IMR-90 (cell line): ENCODE data around the gene DNAH8. TPM values are rescaled to one million over a fixed set of nuclear protein-coding genes. Genes with fewer than 3 reads are reported as not detected.

ENCODE experiments used
- ATAC-seq: fragments of 200-7000 bp; cut with Tn5 transposase; 2 replicates; pipeline ENCODE4 v1.9.1; 2020; ENCODE audit warnings: low read depth, mild to moderate bottlenecking, moderate library complexity
- BruUV-seq: library from RNA; stranded (reverse); fragments of 400-500 nt; replicated peaks from 2 replicates; lab custom pipeline; 2021; lab: Mats Ljungman, UMichigan
- CTCF ChIA-PET: fragments of 300-600 bp; formaldehyde crosslinking; extraction: SDS; loops from one replicate; lab custom pipeline; 2021; ENCODE audit warnings: antibody characterized with exemption; lab: Yijun Ruan, JAX
- POLR2A ChIA-PET: fragments of 300-600 bp; sonication (Branson Sonifier 250); formaldehyde crosslinking; loops from one replicate; lab custom pipeline; 2022; ENCODE audit warnings: antibody characterized with exemption; ENCODE audit not compliant: unreplicated experiment; lab: Charles Lee
- DNase-seq: peaks from one replicate; pipeline ENCODE4 v3.0.0; 2013
- H2AFZ ChIP-seq: replicated peaks from 2 replicates; pipeline ENCODE3; 2013; ENCODE audit warnings: low read length, mild to moderate bottlenecking; ENCODE audit not compliant: poor library complexity
- H2AK5ac ChIP-seq: 2 replicates; pipeline ENCODE4 v1.6.1; 2013; ENCODE audit warnings: low read depth, low read length, inconsistent platforms
- H2AK9ac ChIP-seq: replicated peaks from 2 replicates; pipeline ENCODE3; 2013; ENCODE audit warnings: mild to moderate bottlenecking, low read depth, low read length, moderate library complexity; ENCODE audit not compliant: poor library complexity
- H2BK120ac ChIP-seq: 2 replicates; pipeline ENCODE4 v1.6.1; 2013; ENCODE audit warnings: low read depth, low read length, inconsistent platforms
- H2BK15ac ChIP-seq: 3 replicates; pipeline ENCODE4 v1.6.1; 2013; ENCODE audit warnings: low read depth, low read length, inconsistent platforms
- H2BK20ac ChIP-seq: 2 replicates; pipeline ENCODE4 v1.6.1; 2013; ENCODE audit warnings: low read depth, mild to moderate bottlenecking, inconsistent platforms, low read length, moderate library complexity
- H2BK5ac ChIP-seq: 2 replicates; pipeline ENCODE4 v1.6.1; 2013; ENCODE audit warnings: mild to moderate bottlenecking, low read depth, low read length, inconsistent platforms; ENCODE audit not compliant: poor library complexity, severe bottlenecking
- H3K14ac ChIP-seq: replicated peaks from 2 replicates; pipeline ENCODE4 v1.6.1; 2013; ENCODE audit warnings: low read depth, low read length, inconsistent platforms
- H3K18ac ChIP-seq: 2 replicates; pipeline ENCODE4 v1.6.1; 2013; ENCODE audit warnings: low read depth, low read length, control low read depth
- H3K23ac ChIP-seq: 2 replicates; pipeline ENCODE4 v1.6.1; 2013; ENCODE audit warnings: low read depth, low read length, inconsistent platforms
- H3K27ac ChIP-seq: 2 replicates; pipeline ENCODE4 v1.5.1; 2013; ENCODE audit warnings: mild to moderate bottlenecking, control low read depth, low read length; ENCODE audit not compliant: insufficient read depth
- H3K27me3 ChIP-seq: 2 replicates; pipeline ENCODE4 v1.6.1; 2013; ENCODE audit warnings: low read length; ENCODE audit not compliant: control insufficient read depth, insufficient read depth
- H3K36me3 ChIP-seq: 2 replicates; pipeline ENCODE4 v1.6.1; 2013; ENCODE audit warnings: low read length, mixed read lengths; ENCODE audit not compliant: control insufficient read depth, insufficient read depth
- H3K4ac ChIP-seq: 2 replicates; pipeline ENCODE4 v1.6.1; 2013; ENCODE audit warnings: low read depth, low read length, inconsistent platforms
- H3K4me1 ChIP-seq: 2 replicates; pipeline ENCODE4 v1.6.1; 2013; ENCODE audit warnings: low read length, mixed read lengths; ENCODE audit not compliant: control insufficient read depth, insufficient read depth
- H3K4me2 ChIP-seq: 2 replicates; pipeline ENCODE4 v1.6.1; 2013; ENCODE audit warnings: low read depth, mild to moderate bottlenecking, control low read depth, low read length, moderate library complexity
- H3K4me3 ChIP-seq: 2 replicates; pipeline ENCODE4 v1.5.1; 2013; ENCODE audit warnings: low read depth, mild to moderate bottlenecking, control low read depth, low read length, moderate library complexity; ENCODE audit not compliant: insufficient read depth
- H3K56ac ChIP-seq: 2 replicates; pipeline ENCODE4 v1.6.1; 2013; ENCODE audit warnings: low read length, inconsistent platforms; ENCODE audit not compliant: insufficient read depth; ENCODE audit errors: extremely low read depth
- H3K79me1 ChIP-seq, 2 experiments: 2 replicates each; pipeline ENCODE4 v1.6.1; 2013; ENCODE audit warnings: low read length in 2 of 2, inconsistent platforms in 1 of 2, low read depth in 1 of 2
- H3K9ac ChIP-seq: 2 replicates; pipeline ENCODE4 v1.6.1; 2013; ENCODE audit warnings: low read depth, low read length, control low read depth
- H3K9me1 ChIP-seq: 2 replicates; pipeline ENCODE4 v1.6.1; 2013; ENCODE audit warnings: low read length, inconsistent platforms; ENCODE audit not compliant: insufficient read depth
- H3K9me3 ChIP-seq: 2 replicates; pipeline ENCODE4 v1.6.1; 2013; ENCODE audit warnings: low read length; ENCODE audit not compliant: control insufficient read depth, insufficient read depth
- H4K20me1 ChIP-seq: 2 replicates; pipeline ENCODE4 v1.6.1; 2013; ENCODE audit warnings: low read length, inconsistent platforms; ENCODE audit not compliant: insufficient read depth
- H4K5ac ChIP-seq: 2 replicates; pipeline ENCODE4 v1.6.1; 2013; ENCODE audit warnings: mild to moderate bottlenecking, low read depth, low read length, control low read depth
- H4K8ac ChIP-seq, 2 experiments: 2 replicates each; pipeline ENCODE4 v1.6.1; 2013; ENCODE audit warnings: low read depth in 2 of 2, low read length in 2 of 2, control low read depth in 1 of 2, inconsistent platforms in 1 of 2
- H4K91ac ChIP-seq: 2 replicates; pipeline ENCODE4 v1.6.1; 2013; ENCODE audit warnings: low read depth, low read length, inconsistent platforms; ENCODE audit not compliant: insufficient read depth
- BHLHE40 ChIP-seq: fragments of 150-350 bp; IDR thresholded peaks from 2 replicates; pipeline ENCODE4 v1.6.1; 2016; ENCODE audit warnings: mild to moderate bottlenecking, low read depth, low read length
- FOS ChIP-seq: fragments of 150-350 bp; IDR thresholded peaks from 2 replicates; pipeline ENCODE4 v1.6.1; 2016; ENCODE audit warnings: low read depth, low read length
- RFX5 ChIP-seq: IDR thresholded peaks from 2 replicates; pipeline ENCODE4 v1.8.0; 2012; ENCODE audit warnings: low read depth, mild to moderate bottlenecking, low read length, moderate library complexity
- SMC3 ChIP-seq: fragments of 150-350 bp; IDR thresholded peaks from 2 replicates; pipeline ENCODE4 v1.6.1; 2016; ENCODE audit warnings: low read depth, mild to moderate bottlenecking, antibody characterized with exemption, low read length, moderate library complexity
- WGBS, 2 experiments: methylation state at CpG; one replicate each; pipeline versions ENCODE4 v1.1.5 to v1.1.7; 2013; ENCODE audit warnings: missing lambda C conversion rate in 2 of 2; ENCODE audit not compliant: insufficient read length in 1 of 2; ENCODE audit errors: extremely low coverage in 2 of 2; 5-methylcytosine and 5-hydroxymethylcytosine counted together
- dilution Hi-C: fragments of 300-500 bp; cut with HindIII; formaldehyde crosslinking; loops from one replicate; pipeline ENCODE4 v1.14.3; 2018; ENCODE audit warnings: low sequenced_read_pairs; ENCODE audit not compliant: unreplicated experiment
- in situ Hi-C: fragments of 300-500 bp; cut with MboI; formaldehyde crosslinking; loops from 3 replicates; pipeline ENCODE4 v1.14.3; 2019; ENCODE audit warnings: low sequenced_read_pairs, inconsistent platforms, mixed read lengths
- intact Hi-C: fragments of 100-400 bp; cut with micrococcal nuclease; formaldehyde crosslinking; loops from 2 replicates; pipeline ENCODE4 v1.10.0; 2022
- polyA plus RNA-seq, 3 experiments: library from polyadenylated mRNA; depleted of rRNA; stranded (reverse); fragments of >200 nt; gene quantifications; 2 replicates each; pipeline ENCODE4 v1.2.3, GENCODE V29; 2012; ENCODE audit warnings: low replicate concordance in 1 of 3
- total RNA-seq: library from RNA; depleted of rRNA; stranded (reverse); fragments of >200 nt; gene quantifications from 2 replicates; pipeline ENCODE4 v1.2.3, GENCODE V29; 2012

DNAH8 gene
- total and polyA plus RNA-seq, 2 of the 4 experiments (the other 2 are of a cell fraction), result not detected

DNA sequence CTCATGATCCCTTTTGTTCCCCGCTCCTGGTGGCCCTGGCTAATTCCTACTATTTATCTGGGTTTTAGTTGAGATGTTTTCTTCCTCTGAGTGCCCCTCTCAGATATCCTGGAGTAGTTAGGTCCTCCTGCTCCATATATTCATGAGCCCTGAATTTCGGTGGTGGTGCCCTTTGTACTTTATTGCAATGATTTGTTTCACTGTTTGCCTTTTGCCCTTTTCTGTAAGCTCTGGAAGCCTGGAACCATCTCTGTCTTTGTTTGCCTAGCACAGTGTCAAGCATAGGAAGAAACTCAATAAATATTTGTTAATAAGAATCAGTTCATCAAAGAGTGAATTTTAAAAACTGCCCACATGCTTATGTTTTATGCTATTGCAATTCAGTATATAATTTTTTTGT, 144.9 kb downstream of the DNAH8 start:
- no peak overlapping the region for H3K9ac ChIP-seq
- H3K4me3 ChIP-seq, result no peak overlapping the region
- no peak overlapping the region for H2BK5ac ChIP-seq
- TF ChIP-seq SMC3, result no peak
- no peak for TF ChIP-seq BHLHE40
- TF ChIP-seq RFX5, result no peak
- TF ChIP-seq FOS, result no peak
- no peak overlapping the region for H2BK20ac ChIP-seq
- H3K27me3 ChIP-seq, result no peaks in the 10 kb centered on the region
- H4K5ac ChIP-seq, result no peak overlapping the region
- in situ Hi-C loops (no loop called here), intact Hi-C loops (no loop called here), dilution Hi-C loops (no loop called here)
- no peak overlapping the region for H4K91ac ChIP-seq
- H2AK5ac ChIP-seq, result no peak overlapping the region
- DNase-seq, result no peak
- H3K23ac ChIP-seq, result no peak overlapping the region
- no peak for ATAC-seq
- no peak overlapping the region for H3K56ac ChIP-seq
- POLR2A ChIA-PET, result no interaction called here
- no CpG with 5 or more reads among the region's 2 CpGs for WGBS, 2 experiments
- no peaks in the 10 kb centered on the region for H3K9me3 ChIP-seq
- no peak overlapping the region for H2BK15ac ChIP-seq
- no peaks in the 10 kb centered on the region for H3K4me1 ChIP-seq
- H2AFZ ChIP-seq, result no peak overlapping the region
- no peak overlapping the region for H3K27ac ChIP-seq
- BruUV-seq, result no TSS peak
- H3K4ac ChIP-seq, result no peak overlapping the region
- H3K4me2 ChIP-seq, result no peak overlapping the region
- no peak overlapping the region for H2BK120ac ChIP-seq
- H3K14ac ChIP-seq, result no peak overlapping the region
- H3K9me1 ChIP-seq, result no peaks in the 10 kb centered on the region
- no peaks in the 10 kb centered on the region for H3K79me1 ChIP-seq
- CTCF ChIA-PET, result no interaction called here
- H4K20me1 ChIP-seq, result no peaks in the 10 kb centered on the region
- no peak overlapping the region for H4K8ac ChIP-seq
- no peak overlapping the region for H2AK9ac ChIP-seq
- no peaks in the 10 kb centered on the region for H3K36me3 ChIP-seq
- H3K18ac ChIP-seq, result no peak overlapping the region
